K562 (cell line): ENCODE results near the gene PSG5. TPM values are rescaled to one million over a fixed set of nuclear protein-coding genes. Genes with fewer than 3 reads are reported as not detected.
A peak's percentile ranks its signal among the peaks of the same experiment; 100 is the strongest.
"Not testable (repeated sequence)": the region's sequence is repeated elsewhere in the genome, so short reads cannot be mapped to it uniquely, and the experiment has no call there.

Experiments
- ATAC-seq: fragments of 200-7000 bp; cut with Tn5 transposase; 3 replicates; pipeline ENCODE4 v1.9.1; 2020; ENCODE audit warnings: moderate library complexity
- BruUV-seq: library from RNA; stranded (reverse); fragments of 400-500 nt; replicated peaks from 2 replicates; lab custom pipeline; 2021; lab: Mats Ljungman, UMichigan
- CTCF ChIA-PET: fragments of 300-600 bp; formaldehyde crosslinking; extraction: SDS; loops from one replicate; lab custom pipeline; 2021; ENCODE audit warnings: low intra/inter-chr PET ratio; lab: Yijun Ruan, JAX
- POLR2A ChIA-PET: fragments of 300-600, 350-650 bp; sonication (Branson Sonifier 250); formaldehyde crosslinking; extraction: SDS; loops from one replicate; lab custom pipeline; 2021; ENCODE audit warnings: antibody characterized with exemption, inconsistent platforms; lab: Yijun Ruan, JAX
- DNase-seq, 4 experiments: peaks; one replicate each; pipeline versions ENCODE4 v3.0.0 to v3.0.0-alpha.2; 2011 to 2018; ENCODE audit warnings: low spot score in 3 of 4, mixed read lengths in 3 of 4; ENCODE audit errors: extremely low read depth in 1 of 4
- FAIRE-seq: peaks from 2 replicates; lab custom pipeline; 2011; peaks lifted over from hg19 to GRCh38; lab: Jason Lieb, UNC
- H2AFZ ChIP-seq: 2 replicates; pipeline ENCODE4 v1.6.0; 2011; ENCODE audit warnings: low read depth, low read length, control low read depth, inconsistent platforms
- H3K27ac ChIP-seq: fragments of 200-600 bp; 3 replicates; pipeline ENCODE4 v1.8.0; 2011; ENCODE audit warnings: low read depth, mild to moderate bottlenecking, control low read depth, inconsistent platforms, low read length, moderate library complexity, mixed read lengths; ENCODE audit errors: extremely low read depth
- H3K27me3 ChIP-seq, 2 experiments: fragments of 300-600 bp in 1 of 2; 2 replicates in 1 of 2; 3 replicates in 1 of 2; pipeline versions ENCODE4 v1.6.0 to v1.8.0; 2011; ENCODE audit warnings: inconsistent platforms in 2 of 2, low read length in 2 of 2, mild to moderate bottlenecking in 1 of 2, mixed read lengths in 1 of 2, moderate library complexity in 1 of 2; ENCODE audit not compliant: control insufficient read depth in 2 of 2, insufficient read depth in 2 of 2
- H3K36me3 ChIP-seq: fragments of 300-600 bp; 3 replicates; pipeline ENCODE4 v1.8.0; 2011; ENCODE audit warnings: mild to moderate bottlenecking, low read length, inconsistent platforms; ENCODE audit not compliant: control insufficient read depth, insufficient read depth
- H3K4me1 ChIP-seq, 2 experiments: fragments of 200-600 bp in 1 of 2; replicated peaks in 1 of 2; 2 replicates in 1 of 2; 3 replicates in 1 of 2; pipeline versions ENCODE4 v1.5.1 to v1.8.0; 2011; ENCODE audit warnings: inconsistent platforms in 2 of 2, low read length in 2 of 2, mild to moderate bottlenecking in 1 of 2, mixed read lengths in 1 of 2, moderate library complexity in 1 of 2; ENCODE audit not compliant: control insufficient read depth in 2 of 2, insufficient read depth in 2 of 2
- H3K4me2 ChIP-seq: 2 replicates; pipeline ENCODE4 v1.6.1; 2011; ENCODE audit warnings: low read length, control low read depth, inconsistent platforms, mixed read lengths; ENCODE audit not compliant: insufficient read depth
- H3K4me3 ChIP-seq: fragments of 200-600 bp; sonication (generic), shearing (Covaris generic); 2 replicates; pipeline ENCODE4 v1.5.1; 2016; ENCODE audit warnings: control low read depth, inconsistent platforms
- H3K79me2 ChIP-seq: fragments of 200-600 bp; 3 replicates; pipeline ENCODE4 v1.8.0; 2011; ENCODE audit warnings: low read length, inconsistent platforms; ENCODE audit not compliant: control insufficient read depth, insufficient read depth
- H3K9ac ChIP-seq, 2 experiments: 2 replicates each; pipeline versions ENCODE4 v1.6.0 to v1.6.1; 2011; ENCODE audit warnings: low read depth in 2 of 2, low read length in 2 of 2, control low read depth in 1 of 2, inconsistent platforms in 1 of 2, mild to moderate bottlenecking in 1 of 2, mixed read lengths in 1 of 2; ENCODE audit not compliant: insufficient read depth in 1 of 2
- H3K9me1 ChIP-seq: one replicate; pipeline ENCODE4 v1.6.0; 2011; ENCODE audit warnings: inconsistent platforms, mild to moderate bottlenecking, low read length, moderate library complexity; ENCODE audit not compliant: control insufficient read depth, insufficient read depth
- H3K9me3 ChIP-seq: replicated peaks from 2 replicates; pipeline ENCODE4 v1.5.1; 2011; ENCODE audit warnings: low read depth, low read length, inconsistent platforms; ENCODE audit not compliant: control insufficient read depth, insufficient read depth
- H4K20me1 ChIP-seq: replicated peaks from 2 replicates; pipeline ENCODE4 v1.6.1; 2011; ENCODE audit warnings: low read length, inconsistent platforms, mixed read lengths; ENCODE audit not compliant: control insufficient read depth, insufficient read depth
- BCLAF1 ChIP-seq, 2 experiments: fragments of 450-650 bp in 1 of 2; IDR thresholded peaks; 2 replicates each; pipeline ENCODE4 v1.6.1; 2011 to 2017; ENCODE audit warnings: low read depth in 2 of 2, antibody characterized with exemption in 1 of 2, borderline replicate concordance in 1 of 2, low read length in 1 of 2, mild to moderate bottlenecking in 1 of 2, mixed read lengths in 1 of 2; ENCODE audit not compliant: control insufficient read depth in 1 of 2
- CTCF ChIP-seq, 3 experiments: IDR thresholded peaks in 2 of 3; conservative IDR thresholded peaks in 1 of 3; 2 replicates each; pipeline ENCODE4 v1.5.1; 2011 to 2012; ENCODE audit warnings: low read length in 3 of 3, mild to moderate bottlenecking in 3 of 3, control low read depth in 2 of 3, improper control_type of control experiment in 1 of 3, inconsistent platforms in 1 of 3, low read depth in 1 of 3, mixed read lengths in 1 of 3, moderate library complexity in 1 of 3; ENCODE audit not compliant: insufficient read depth in 2 of 3
- FOXK2 ChIP-seq, 2 experiments: fragments of 450-650 bp; IDR thresholded peaks in 1 of 2; conservative IDR thresholded peaks in 1 of 2; 2 replicates each; pipeline ENCODE4 v1.6.1; 2016; ENCODE audit warnings: low read depth in 2 of 2, mild to moderate bottlenecking in 1 of 2
- GTF2B ChIP-seq: IDR thresholded peaks from 2 replicates; pipeline ENCODE4 v1.6.1; 2011; ENCODE audit not compliant: insufficient read length; ENCODE audit errors: extremely low read depth
- PREB ChIP-seq: sonication (generic); formaldehyde crosslinking; IDR thresholded peaks from 2 replicates; pipeline ENCODE4 v1.8.1; 2023; ENCODE audit warnings: mild to moderate bottlenecking, missing genetic modification reagents
- RAD21 ChIP-seq, 2 experiments: fragments of 250-450 bp in 1 of 2; fragments of 450-650 bp in 1 of 2; sonication (Bioruptor Pico) in 1 of 2; formaldehyde crosslinking in 1 of 2; IDR thresholded peaks in 1 of 2; conservative IDR thresholded peaks in 1 of 2; 2 replicates each; pipeline versions ENCODE4 v1.4.0 to v1.8.0; 2020 to 2022; ENCODE audit warnings: mild to moderate bottlenecking in 2 of 2, moderate library complexity in 1 of 2
- TOE1 ChIP-seq, 2 experiments: fragments of 450-650 bp in 1 of 2; sonication (generic) in 1 of 2; formaldehyde crosslinking in 1 of 2; IDR thresholded peaks; 2 replicates each; pipeline versions ENCODE4 v1.7.1 to v1.8.0; 2016 to 2022; ENCODE audit warnings: borderline replicate concordance in 2 of 2, mild to moderate bottlenecking in 2 of 2, antibody characterized with exemption in 1 of 2, inconsistent platforms in 1 of 2, low read depth in 1 of 2, missing genetic modification reagents in 1 of 2, moderate library complexity in 1 of 2
- ZNF445 ChIP-seq: fragments of 250-450 bp; sonication (Bioruptor Pico); IDR thresholded peaks from 2 replicates; pipeline ENCODE4 v1.4.0; 2020; ENCODE audit warnings: low read depth, mild to moderate bottlenecking, moderate library complexity
- ZNF75A ChIP-seq: fragments of 450-650 bp; formaldehyde crosslinking; IDR thresholded peaks from 2 replicates; pipeline ENCODE4 v1.4.0; 2020; ENCODE audit warnings: mild to moderate bottlenecking
- WGBS: fragments of 100-300 bp; shearing (Covaris generic); methylation state at CpG from one replicate; pipeline ENCODE4 v1.1.6; 2016; ENCODE audit warnings: low coverage, mixed read lengths; ENCODE audit not compliant: insufficient coverage; ENCODE audit errors: missing lambda C conversion rate; 5-methylcytosine and 5-hydroxymethylcytosine counted together
- in situ Hi-C: fragments of 300-500 bp; cut with MboI; formaldehyde crosslinking; loops from 4 replicates; pipeline ENCODE4 v1.15.0; 2018; ENCODE audit warnings: inconsistent platforms, mixed read lengths
- intact Hi-C: fragments of 100-400 bp; cut with micrococcal nuclease; formaldehyde crosslinking; loops from 2 replicates; pipeline ENCODE4 v1.14.2; 2022
- polyA plus RNA-seq, 8 experiments: library from polyadenylated mRNA; depleted of rRNA in 4 of 8; stranded (reverse) in 5 of 8; unstranded in 3 of 8; fragments of >200 nt; fragmentation: Nextera tagmentation in 2 of 8; fragmentation: Illumina TruSeq in 1 of 8; extraction: Ambion mirVana in 2 of 8; extraction: Trizol in 1 of 8; gene quantifications; 2 replicates each; pipeline versions ENCODE4 v1.2.1 to v1.2.3, GENCODE V29; 2011 to 2014; ENCODE audit warnings: inconsistent platforms in 1 of 8, missing spikeins in 1 of 8
- total RNA-seq, 7 experiments: library from RNA; depleted of rRNA in 6 of 7; stranded (reverse); fragments of >200 nt in 6 of 7; fragmentation: Illumina TruSeq in 2 of 7; extraction: Trizol in 2 of 7; gene quantifications; 2 replicates each; pipeline versions ENCODE4 v1.2.1 to v1.2.3, GENCODE V29; 2011 to 2021; ENCODE audit warnings: low replicate concordance in 1 of 7

Gene PSG5
- total and polyA plus RNA-seq, 9 of the 15 experiments (the other 6 are each of a cell fraction or from before 2014, with no cell fraction given): not detected

- TF ChIP-seq TOE1 (IDR thresholded peaks at IDR 0.05; ENCODE audit: borderline replicate concordance) (no peak), TOE1 (CRISPR knock-in tag; IDR thresholded peaks at IDR 0.05; ENCODE audit: borderline replicate concordance, low read depth) (no peak), ZNF445 (CRISPR knock-in tag) (no peak), RAD21 (CRISPR knock-in tag; conservative IDR thresholded peaks at IDR 0.05 in 1 of 2, IDR thresholded peaks at IDR 0.05 in 1 of 2) (peak in 1 of 2 experiments; percentile 60; a peak in 3 of 4 replicates), FOXK2 (conservative IDR thresholded peaks at IDR 0.05 in 1 of 2, IDR thresholded peaks at IDR 0.05 in 1 of 2; ENCODE audit: low read depth in 2 of 2) (no peak), PREB (no peak), GTF2B (no peak), CTCF (IDR thresholded peaks at IDR 0.05 in 2 of 3, conservative IDR thresholded peaks at IDR 0.05 in 1 of 3; ENCODE audit: insufficient read depth in 2 of 3, low read depth in 1 of 3, low read length in 3 of 3) (peak; percentile 22 to 76 (median 56); a peak in 5 of 6 replicates), ZNF75A (CRISPR knock-in tag) (no peak), BCLAF1 (IDR thresholded peaks at IDR 0.05; ENCODE audit: borderline replicate concordance in 1 of 2, control insufficient read depth in 1 of 2, low read depth in 2 of 2, low read length in 1 of 2) (no peak)
These were observed 43.0 kb upstream of the PSG5 start (continued) for GRCh38 chr19:43229315-43229714.

- not testable (repeated sequence) for H3K9ac ChIP-seq, BruUV-seq
These were observed 42.4 kb upstream of the PSG5 start for GRCh38 chr19:43228730-43229129.

More at GRCh38 chr19:43228730-43229129, 42.4 kb upstream of the PSG5 start:
- in situ Hi-C loops, H3K36me3 ChIP-seq, H2AFZ ChIP-seq, ATAC-seq, FAIRE-seq, H3K4me2 ChIP-seq, H3K79me2 ChIP-seq, H3K9me1 ChIP-seq, POLR2A ChIA-PET, H4K20me1 ChIP-seq, H3K4me3 ChIP-seq, intact Hi-C loops, H3K4me1 ChIP-seq, H3K9me3 ChIP-seq, DNase-seq, H3K27ac ChIP-seq, H3K27me3 ChIP-seq: not testable (repeated sequence)
- 0% methylated on average over 2 of the region's 2 CpGs for WGBS
- CTCF ChIA-PET: interaction anchor here (0.6 to 1.6 kb wide), 4 partner anchors 33 to 434 kb away, joined by 3 to 5 read pairs (median 4); no protein-coding TSS in a partner anchor
